Measurements from ENCODE around the gene THOC6. TPM values are rescaled to one million over a fixed set of nuclear protein-coding genes. Genes with fewer than 3 reads are reported as not detected.

Gene THOC6
- total and polyA plus RNA-seq, 9 of the 15 experiments (the other 6 are each of a cell fraction or from before 2014, with no cell fraction given) = 2.5 to 65.4 (median 42.3) TPM

- 0 out of 2 replicates have a peak, but pooled peaks have one; percentile 34 for TF ChIP-seq ARID4B (CRISPR knock-in tag; IDR thresholded peaks at IDR 0.05)
- no peak for TF ChIP-seq ATF1 (CRISPR knock-in tag; IDR thresholded peaks at IDR 0.05)
- TF ChIP-seq ATF1 (tag; IDR thresholded peaks at IDR 0.05) = peak; percentile 85
- no peak for TF ChIP-seq SUPT5H (IDR thresholded peaks at IDR 0.05)
- no peak for TF ChIP-seq CHD2 (IDR thresholded peaks at IDR 0.05; ENCODE audit: low read depth, low read length)
- TF ChIP-seq JUN (IDR thresholded peaks at IDR 0.05; ENCODE audit: borderline replicate concordance, low read depth, low read length) = no peak
- TF ChIP-seq JUN (CRISPR knock-in tag; IDR thresholded peaks at IDR 0.05; ENCODE audit: borderline replicate concordance) = no peak
- TF ChIP-seq E4F1 (CRISPR knock-in tag; IDR thresholded peaks at IDR 0.05; ENCODE audit: borderline replicate concordance) = no peak
- no peak for TF ChIP-seq FOXK1 (CRISPR knock-in tag; IDR thresholded peaks at IDR 0.05; ENCODE audit: borderline replicate concordance)
- no peak for TF ChIP-seq BCL6 (CRISPR knock-in tag; IDR thresholded peaks at IDR 0.05)
- no peak for TF ChIP-seq MAX (CRISPR knock-in tag; IDR thresholded peaks at IDR 0.05)
- TF ChIP-seq MECOM (CRISPR knock-in tag; IDR thresholded peaks at IDR 0.05) = no peak
- no peak for TF ChIP-seq POLR3A (IDR thresholded peaks at IDR 0.05; ENCODE audit: borderline replicate concordance, extremely low read depth, insufficient read depth, insufficient read length)
- TF ChIP-seq USF2 (CRISPR knock-in tag; IDR thresholded peaks at IDR 0.05) = no peak
- TF ChIP-seq GTF2B (IDR thresholded peaks at IDR 0.05; ENCODE audit: extremely low read depth, insufficient read length) = no peak
- no peak for TF ChIP-seq E2F6 (IDR thresholded peaks at IDR 0.05; ENCODE audit: borderline replicate concordance in 1 of 2, extremely low read depth in 1 of 2, insufficient read depth in 1 of 2, insufficient read length in 1 of 2, low read depth in 1 of 2, low read length in 1 of 2, poor library complexity in 1 of 2, severe bottlenecking in 1 of 2)
- no peak for TF ChIP-seq POLR2H (tag; IDR thresholded peaks at IDR 0.05; ENCODE audit: low read depth)
- TF ChIP-seq HOXB6 (CRISPR knock-in tag; IDR thresholded peaks at IDR 0.05; ENCODE audit: borderline replicate concordance) = no peak
Measured at GRCh38 chr16:3017794-3018506, 5.9 kb upstream of the THOC6 start, which contains the start of gene CLDN6 (continued).

Measured in K562 (cell line).